ENCODE measurements around the gene HES7. TPM values are rescaled to one million over a fixed set of nuclear protein-coding genes. Genes with fewer than 3 reads are reported as not detected.

HES7 gene
- total and polyA plus RNA-seq, 9 of the 15 experiments (the other 6 are each of a cell fraction or from before 2014, with no cell fraction given), result 0.03 to 1.7 (median 0.14) TPM; not detected in 1

DNA sequence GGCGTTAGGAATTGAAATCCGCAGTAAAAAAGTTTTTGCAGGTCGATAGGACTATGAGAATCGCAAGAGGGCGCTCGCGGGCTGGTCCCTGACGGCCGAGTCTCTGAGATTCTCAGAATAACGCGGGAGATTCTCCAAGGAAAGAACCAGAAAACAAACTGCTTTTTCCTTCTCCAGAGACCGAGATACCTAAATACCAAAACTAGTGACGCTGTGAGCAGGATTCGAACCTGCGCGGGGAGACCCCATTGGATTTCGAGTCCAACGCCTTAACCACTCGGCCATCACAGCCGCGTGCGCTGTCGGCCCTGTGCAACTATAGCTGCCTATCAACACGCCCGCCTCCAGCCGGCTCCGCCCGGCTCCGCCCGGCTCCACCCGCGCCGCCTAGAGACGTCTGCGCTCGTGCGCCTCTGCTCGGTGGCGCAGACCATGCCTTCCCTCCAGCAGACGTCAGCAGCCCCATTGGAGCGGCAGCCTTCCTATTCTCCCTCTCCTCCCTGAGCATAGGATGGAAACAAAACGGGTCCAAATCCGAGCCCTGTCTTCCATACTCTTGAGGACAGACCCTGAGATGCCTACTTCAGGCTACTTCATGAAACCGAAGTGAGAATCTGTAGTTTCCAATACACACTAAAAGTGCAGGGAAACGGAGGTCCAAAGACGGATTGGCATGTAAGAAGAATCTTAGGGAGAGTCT lies 14.9 kb upstream of the HES7 start (continued):
- TF ChIP-seq ZNF143 (CRISPR knock-in tag; IDR thresholded peaks at IDR 0.05) (no peak), ZFP36 (IDR thresholded peaks at IDR 0.05; ENCODE audit: low read depth, low read length, partially characterized antibody) (peak; percentile 12), SETDB1 (IDR thresholded peaks at IDR 0.05; ENCODE audit: low read length) (no peak), ZNF316 (IDR thresholded peaks at IDR 0.05) (no peak), ZNF3 (CRISPR knock-in tag; IDR thresholded peaks at IDR 0.05) (no peak), CREM (IDR thresholded peaks at IDR 0.05; ENCODE audit: low read depth) (peak; percentile 91), PTRF (tag; IDR thresholded peaks at IDR 0.05) (no peak), CBFA2T3 (IDR thresholded peaks at IDR 0.05) (no peak), GTF2A2 (tag; IDR thresholded peaks at IDR 0.05) (no peak), FIP1L1 (IDR thresholded peaks at IDR 0.05; ENCODE audit: low read depth, low read length, poor library complexity, severe bottlenecking) (peak; percentile 29), ZNF507 (tag; conservative IDR thresholded peaks at IDR 0.05) (no peak), HCFC1 (IDR thresholded peaks at IDR 0.05; ENCODE audit: low read depth, low read length) (peak; percentile 50), EP400 (IDR thresholded peaks at IDR 0.05) (peak; percentile 89), ZNF212 (CRISPR knock-in tag; IDR thresholded peaks at IDR 0.05) (no peak), LEF1 (IDR thresholded peaks at IDR 0.05) (peak; percentile 42; the same call in 1 of the 2 replicates), CREBBP (IDR thresholded peaks at IDR 0.05; ENCODE audit: low read depth, low read length) (no peak), TEAD2 (tag; IDR thresholded peaks at IDR 0.05) (no peak), ZNF75A (CRISPR knock-in tag; IDR thresholded peaks at IDR 0.05) (no peak)
- TF ChIP-seq, protein P1, sequence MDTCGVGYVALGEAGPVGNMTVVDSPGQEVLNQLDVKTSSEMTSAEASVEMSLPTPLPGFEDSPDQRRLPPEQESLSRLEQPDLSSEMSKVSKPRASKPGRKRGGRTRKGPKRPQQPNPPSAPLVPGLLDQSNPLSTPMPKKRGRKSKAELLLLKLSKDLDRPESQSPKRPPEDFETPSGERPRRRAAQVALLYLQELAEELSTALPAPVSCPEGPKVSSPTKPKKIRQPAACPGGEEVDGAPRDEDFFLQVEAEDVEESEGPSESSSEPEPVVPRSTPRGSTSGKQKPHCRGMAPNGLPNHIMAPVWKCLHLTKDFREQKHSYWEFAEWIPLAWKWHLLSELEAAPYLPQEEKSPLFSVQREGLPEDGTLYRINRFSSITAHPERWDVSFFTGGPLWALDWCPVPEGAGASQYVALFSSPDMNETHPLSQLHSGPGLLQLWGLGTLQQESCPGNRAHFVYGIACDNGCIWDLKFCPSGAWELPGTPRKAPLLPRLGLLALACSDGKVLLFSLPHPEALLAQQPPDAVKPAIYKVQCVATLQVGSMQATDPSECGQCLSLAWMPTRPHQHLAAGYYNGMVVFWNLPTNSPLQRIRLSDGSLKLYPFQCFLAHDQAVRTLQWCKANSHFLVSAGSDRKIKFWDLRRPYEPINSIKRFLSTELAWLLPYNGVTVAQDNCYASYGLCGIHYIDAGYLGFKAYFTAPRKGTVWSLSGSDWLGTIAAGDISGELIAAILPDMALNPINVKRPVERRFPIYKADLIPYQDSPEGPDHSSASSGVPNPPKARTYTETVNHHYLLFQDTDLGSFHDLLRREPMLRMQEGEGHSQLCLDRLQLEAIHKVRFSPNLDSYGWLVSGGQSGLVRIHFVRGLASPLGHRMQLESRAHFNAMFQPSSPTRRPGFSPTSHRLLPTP (IDR thresholded peaks at IDR 0.05; ENCODE audit: borderline replicate concordance, extremely low read depth, insufficient read length), result peak; percentile 95
- TF ChIP-seq, protein P2, sequence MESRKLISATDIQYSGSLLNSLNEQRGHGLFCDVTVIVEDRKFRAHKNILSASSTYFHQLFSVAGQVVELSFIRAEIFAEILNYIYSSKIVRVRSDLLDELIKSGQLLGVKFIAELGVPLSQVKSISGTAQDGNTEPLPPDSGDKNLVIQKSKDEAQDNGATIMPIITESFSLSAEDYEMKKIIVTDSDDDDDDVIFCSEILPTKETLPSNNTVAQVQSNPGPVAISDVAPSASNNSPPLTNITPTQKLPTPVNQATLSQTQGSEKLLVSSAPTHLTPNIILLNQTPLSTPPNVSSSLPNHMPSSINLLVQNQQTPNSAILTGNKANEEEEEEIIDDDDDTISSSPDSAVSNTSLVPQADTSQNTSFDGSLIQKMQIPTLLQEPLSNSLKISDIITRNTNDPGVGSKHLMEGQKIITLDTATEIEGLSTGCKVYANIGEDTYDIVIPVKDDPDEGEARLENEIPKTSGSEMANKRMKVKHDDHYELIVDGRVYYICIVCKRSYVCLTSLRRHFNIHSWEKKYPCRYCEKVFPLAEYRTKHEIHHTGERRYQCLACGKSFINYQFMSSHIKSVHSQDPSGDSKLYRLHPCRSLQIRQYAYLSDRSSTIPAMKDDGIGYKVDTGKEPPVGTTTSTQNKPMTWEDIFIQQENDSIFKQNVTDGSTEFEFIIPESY (CRISPR knock-in tag; IDR thresholded peaks at IDR 0.05), result no peak
- TF ChIP-seq, protein P3, sequence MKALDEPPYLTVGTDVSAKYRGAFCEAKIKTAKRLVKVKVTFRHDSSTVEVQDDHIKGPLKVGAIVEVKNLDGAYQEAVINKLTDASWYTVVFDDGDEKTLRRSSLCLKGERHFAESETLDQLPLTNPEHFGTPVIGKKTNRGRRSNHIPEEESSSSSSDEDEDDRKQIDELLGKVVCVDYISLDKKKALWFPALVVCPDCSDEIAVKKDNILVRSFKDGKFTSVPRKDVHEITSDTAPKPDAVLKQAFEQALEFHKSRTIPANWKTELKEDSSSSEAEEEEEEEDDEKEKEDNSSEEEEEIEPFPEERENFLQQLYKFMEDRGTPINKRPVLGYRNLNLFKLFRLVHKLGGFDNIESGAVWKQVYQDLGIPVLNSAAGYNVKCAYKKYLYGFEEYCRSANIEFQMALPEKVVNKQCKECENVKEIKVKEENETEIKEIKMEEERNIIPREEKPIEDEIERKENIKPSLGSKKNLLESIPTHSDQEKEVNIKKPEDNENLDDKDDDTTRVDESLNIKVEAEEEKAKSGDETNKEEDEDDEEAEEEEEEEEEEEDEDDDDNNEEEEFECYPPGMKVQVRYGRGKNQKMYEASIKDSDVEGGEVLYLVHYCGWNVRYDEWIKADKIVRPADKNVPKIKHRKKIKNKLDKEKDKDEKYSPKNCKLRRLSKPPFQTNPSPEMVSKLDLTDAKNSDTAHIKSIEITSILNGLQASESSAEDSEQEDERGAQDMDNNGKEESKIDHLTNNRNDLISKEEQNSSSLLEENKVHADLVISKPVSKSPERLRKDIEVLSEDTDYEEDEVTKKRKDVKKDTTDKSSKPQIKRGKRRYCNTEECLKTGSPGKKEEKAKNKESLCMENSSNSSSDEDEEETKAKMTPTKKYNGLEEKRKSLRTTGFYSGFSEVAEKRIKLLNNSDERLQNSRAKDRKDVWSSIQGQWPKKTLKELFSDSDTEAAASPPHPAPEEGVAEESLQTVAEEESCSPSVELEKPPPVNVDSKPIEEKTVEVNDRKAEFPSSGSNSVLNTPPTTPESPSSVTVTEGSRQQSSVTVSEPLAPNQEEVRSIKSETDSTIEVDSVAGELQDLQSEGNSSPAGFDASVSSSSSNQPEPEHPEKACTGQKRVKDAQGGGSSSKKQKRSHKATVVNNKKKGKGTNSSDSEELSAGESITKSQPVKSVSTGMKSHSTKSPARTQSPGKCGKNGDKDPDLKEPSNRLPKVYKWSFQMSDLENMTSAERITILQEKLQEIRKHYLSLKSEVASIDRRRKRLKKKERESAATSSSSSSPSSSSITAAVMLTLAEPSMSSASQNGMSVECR (CRISPR knock-in tag; IDR thresholded peaks at IDR 0.05), result peak; percentile 57

All from K562 (cell line).